Endodermal cell (in vitro differentiated cells): ENCODE data around the gene SLC13A1. TPM values are rescaled to one million over a fixed set of nuclear protein-coding genes. Genes with fewer than 3 reads are reported as not detected.

ENCODE experiments used
- DNase-seq: peaks from one replicate; pipeline ENCODE4 v3.0.0-alpha.2; 2017
- H3K27ac ChIP-seq: 2 replicates; pipeline ENCODE4 v1.5.1; 2013; ENCODE audit warnings: mild to moderate bottlenecking, low read depth, low read length, moderate library complexity
- H3K27me3 ChIP-seq: 2 replicates; pipeline ENCODE4 v1.6.1; 2013; ENCODE audit warnings: mild to moderate bottlenecking, low read length, moderate library complexity; ENCODE audit not compliant: insufficient read depth, control insufficient read depth, poor library complexity, severe bottlenecking
- H3K36me3 ChIP-seq: 2 replicates; pipeline ENCODE4 v1.7.0; 2013; ENCODE audit warnings: mild to moderate bottlenecking, low read length, moderate library complexity; ENCODE audit not compliant: control insufficient read depth, insufficient read depth
- H3K4me1 ChIP-seq: one replicate; pipeline ENCODE4 v1.7.0; 2013; ENCODE audit warnings: low read length; ENCODE audit not compliant: control insufficient read depth, insufficient read depth
- H3K4me3 ChIP-seq: 2 replicates; pipeline ENCODE4 v1.5.1; 2013; ENCODE audit warnings: mild to moderate bottlenecking, low read length, moderate library complexity
- H3K9ac ChIP-seq: 2 replicates; pipeline ENCODE4 v1.6.1; 2013; ENCODE audit warnings: mild to moderate bottlenecking, low read length, moderate library complexity; ENCODE audit not compliant: poor library complexity, severe bottlenecking; ENCODE audit errors: extremely low read depth
- H3K9me3 ChIP-seq: 2 replicates; pipeline ENCODE4 v1.6.1; 2013; ENCODE audit warnings: mild to moderate bottlenecking, low read length, moderate library complexity; ENCODE audit not compliant: control insufficient read depth
- H3K27ac Mint-ChIP-seq: 2 replicates; pipeline ENCODE4 v1.8.0; 2020; ENCODE audit warnings: mixed read lengths
- H3K27me3 Mint-ChIP-seq: 2 replicates; pipeline ENCODE4 v1.8.0; 2021; ENCODE audit warnings: mild to moderate bottlenecking, mixed read lengths; ENCODE audit not compliant: insufficient read depth
- H3K36me3 Mint-ChIP-seq: 2 replicates; pipeline ENCODE4 v1.8.0; 2020; ENCODE audit warnings: low read depth, mixed read lengths
- H3K4me1 Mint-ChIP-seq: 2 replicates; pipeline ENCODE4 v1.8.0; 2020; ENCODE audit warnings: mixed read lengths
- H3K4me3 Mint-ChIP-seq: 2 replicates; pipeline ENCODE4 v1.8.0; 2020; ENCODE audit warnings: mild to moderate bottlenecking, moderate library complexity, mixed read lengths
- H3K9me3 Mint-ChIP-seq: 2 replicates; pipeline ENCODE4 v1.8.0; 2020; ENCODE audit warnings: mild to moderate bottlenecking, mixed read lengths
- WGBS, 2 experiments: methylation state at CpG; one replicate each; pipeline versions ENCODE4 v1.1.5 to v1.1.7; 2013; ENCODE audit warnings: missing lambda C conversion rate in 2 of 2, mixed read lengths in 1 of 2; ENCODE audit not compliant: insufficient coverage in 1 of 2, insufficient read length in 1 of 2; 5-methylcytosine and 5-hydroxymethylcytosine counted together
- total RNA-seq, 2 donors: library from RNA; stranded (reverse); fragmentation: NEBNext Ultra II Directional in 1 of 2; extraction: Animal tissue kit (Norgen Biotek cat#: 25700) in 1 of 2; gene quantifications; 2 replicates in 1 of 2; 3 replicates in 1 of 2; pipeline ENCODE4 v1.2.1, GENCODE V29; 2021
- TF ChIP-seq, protein P1 (sequence below): fragments of 200-600 bp; sonication (generic); conservative IDR thresholded peaks from 2 replicates; pipeline ENCODE4 v1.5.0; 2021; ENCODE audit warnings: antibody characterized with exemption, mild to moderate bottlenecking

SLC13A1 gene
- total RNA-seq, 2 donors from 2014 or later: not detected

GRCh38 chr7:123170333-123171246, 29.2 kb downstream of the SLC13A1 start:
- H3K27me3 ChIP-seq: no peaks in the 10 kb centered on the region
- TF ChIP-seq, protein P1, sequence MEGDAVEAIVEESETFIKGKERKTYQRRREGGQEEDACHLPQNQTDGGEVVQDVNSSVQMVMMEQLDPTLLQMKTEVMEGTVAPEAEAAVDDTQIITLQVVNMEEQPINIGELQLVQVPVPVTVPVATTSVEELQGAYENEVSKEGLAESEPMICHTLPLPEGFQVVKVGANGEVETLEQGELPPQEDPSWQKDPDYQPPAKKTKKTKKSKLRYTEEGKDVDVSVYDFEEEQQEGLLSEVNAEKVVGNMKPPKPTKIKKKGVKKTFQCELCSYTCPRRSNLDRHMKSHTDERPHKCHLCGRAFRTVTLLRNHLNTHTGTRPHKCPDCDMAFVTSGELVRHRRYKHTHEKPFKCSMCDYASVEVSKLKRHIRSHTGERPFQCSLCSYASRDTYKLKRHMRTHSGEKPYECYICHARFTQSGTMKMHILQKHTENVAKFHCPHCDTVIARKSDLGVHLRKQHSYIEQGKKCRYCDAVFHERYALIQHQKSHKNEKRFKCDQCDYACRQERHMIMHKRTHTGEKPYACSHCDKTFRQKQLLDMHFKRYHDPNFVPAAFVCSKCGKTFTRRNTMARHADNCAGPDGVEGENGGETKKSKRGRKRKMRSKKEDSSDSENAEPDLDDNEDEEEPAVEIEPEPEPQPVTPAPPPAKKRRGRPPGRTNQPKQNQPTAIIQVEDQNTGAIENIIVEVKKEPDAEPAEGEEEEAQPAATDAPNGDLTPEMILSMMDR: no peak
- H3K9ac ChIP-seq: no peak overlapping the region
- H3K9me3 ChIP-seq: no peaks in the 10 kb centered on the region
- Mint-ChIP-seq H3K36me3 (no peaks in the 10 kb centered on the region), H3K27ac (no peak overlapping the region), H3K27me3 (no peaks in the 10 kb centered on the region), H3K4me3 (no peak overlapping the region), H3K9me3 (no peaks in the 10 kb centered on the region), H3K4me1 (no peaks in the 10 kb centered on the region)
- WGBS, 2 experiments: 88 to 91% methylated on average over 3 to 14 of the region's 15 CpGs
- no peaks in the 10 kb centered on the region for H3K36me3 ChIP-seq
- no peak overlapping the region for H3K27ac ChIP-seq
- no peak overlapping the region for H3K4me3 ChIP-seq
- no peak for DNase-seq
- no peaks in the 10 kb centered on the region for H3K4me1 ChIP-seq

GRCh38 chr7:123169065-123169464, 30.7 kb downstream of the SLC13A1 start:
- Histone ChIP-seq H3K27ac (no peak overlapping the region), H3K9ac (no peak overlapping the region), H3K36me3 (no peaks in the 10 kb centered on the region), H3K27me3 (no peaks in the 10 kb centered on the region), H3K4me3 (no peak overlapping the region), H3K4me1 (no peaks in the 10 kb centered on the region), H3K9me3 (no peaks in the 10 kb centered on the region)
- Mint-ChIP-seq H3K27me3 (no peaks in the 10 kb centered on the region), H3K4me3 (no peak overlapping the region), H3K4me1 (no peaks in the 10 kb centered on the region), H3K36me3 (no peaks in the 10 kb centered on the region), H3K27ac (no peak overlapping the region), H3K9me3 (no peaks in the 10 kb centered on the region)
- WGBS, 2 experiments: 93 to 95% methylated on average over 8 of the region's 8 CpGs
- DNase-seq: no peak
- TF ChIP-seq, protein P1: no peak

DNA sequence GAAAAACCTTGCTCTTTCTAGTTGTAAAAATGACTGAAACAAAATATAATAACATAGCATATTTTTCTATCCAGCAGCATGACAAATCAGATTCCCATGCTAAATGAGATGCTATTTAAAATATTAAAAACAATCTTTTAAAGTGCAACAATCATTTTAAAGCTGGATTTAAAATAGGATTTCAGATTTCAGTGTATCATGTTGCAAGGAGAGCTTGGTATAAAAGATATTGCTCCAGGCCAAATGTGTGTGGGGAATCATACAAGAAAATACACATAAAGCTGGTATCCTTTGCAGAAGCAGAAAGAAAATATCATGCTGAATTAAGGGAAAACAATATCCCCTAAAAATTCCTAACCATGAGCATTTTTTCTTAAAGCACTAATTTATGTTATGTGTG, 42.2 kb downstream of the SLC13A1 start:
- H3K27me3 Mint-ChIP-seq: no peaks in the 10 kb centered on the region
- no peaks in the 10 kb centered on the region for H3K36me3 Mint-ChIP-seq
- Histone ChIP-seq H3K9ac (no peak overlapping the region), H3K4me3 (no peak overlapping the region), H3K9me3 (no peaks in the 10 kb centered on the region), H3K27me3 (no peaks in the 10 kb centered on the region), H3K27ac (no peak overlapping the region), H3K4me1 (no peaks in the 10 kb centered on the region), H3K36me3 (no peaks in the 10 kb centered on the region)
- no peak overlapping the region for H3K27ac Mint-ChIP-seq
- no peaks in the 10 kb centered on the region for H3K9me3 Mint-ChIP-seq
- no peaks in the 10 kb centered on the region for H3K4me1 Mint-ChIP-seq
- no peak overlapping the region for H3K4me3 Mint-ChIP-seq
- no peak for DNase-seq
- TF ChIP-seq, protein P1: no peak
